HEK293 (cell line): ENCODE results near the gene ALOXE3.

Experiments
- CTCF ChIA-PET: fragments of 350-600 bp; formaldehyde crosslinking; extraction: SDS; loops from one replicate; lab custom pipeline; 2021; ENCODE audit warnings: antibody characterized with exemption; lab: Yijun Ruan, JAX
- POLR2A ChIA-PET: fragments of 300-600 bp; formaldehyde crosslinking; extraction: SDS; loops from one replicate; lab custom pipeline; 2020; ENCODE audit warnings: antibody characterized with exemption, inconsistent platforms; lab: Yijun Ruan, JAX
- H3K27ac ChIP-seq: fragments of 200-500 bp; sonication (Bioruptor generic); 2 replicates; pipeline ENCODE4 v1.5.1; 2014; ENCODE audit warnings: low read depth, low read length, control low read depth, inconsistent platforms; ENCODE audit errors: extremely low read depth
- H3K36me3 ChIP-seq, 2 experiments: fragments of 200-500 bp in 1 of 2; sonication (Bioruptor generic) in 1 of 2; 1 replicate in 1 of 2; 2 replicates in 1 of 2; pipeline ENCODE4 v1.5.1; 2014 to 2017; ENCODE audit warnings: inconsistent platforms in 2 of 2, low read length in 2 of 2; ENCODE audit not compliant: control insufficient read depth in 2 of 2, insufficient read depth in 1 of 2
- H3K4me1 ChIP-seq: fragments of 200-500 bp; sonication (Bioruptor generic); 2 replicates; pipeline ENCODE4 v1.5.1; 2014; ENCODE audit warnings: mild to moderate bottlenecking, low read length, inconsistent platforms; ENCODE audit not compliant: control insufficient read depth, insufficient read depth
- H3K4me3 ChIP-seq: 2 replicates; pipeline ENCODE4 v1.5.1; 2011; ENCODE audit warnings: low read depth, mild to moderate bottlenecking, control low read depth, low read length, moderate library complexity
- H3K9me3 ChIP-seq: fragments of 200-500 bp; sonication (Bioruptor generic); 2 replicates; pipeline ENCODE4 v1.5.1; 2014; ENCODE audit warnings: low read depth, low read length, inconsistent platforms; ENCODE audit not compliant: control insufficient read depth, insufficient read depth
- BCL11A ChIP-seq: fragments of 450-650 bp; formaldehyde crosslinking; IDR thresholded peaks from 2 replicates; pipeline ENCODE4 v1.5.1; 2016; ENCODE audit warnings: low read depth, missing biosample characterization, missing genetic modification characterization
- HOXD13 ChIP-seq: sonication (generic); formaldehyde crosslinking; IDR thresholded peaks from 2 replicates; pipeline ENCODE4 v1.8.0; 2022; ENCODE audit warnings: missing genetic modification reagents, borderline replicate concordance
- KLF1 ChIP-seq: fragments of 450-650 bp; formaldehyde crosslinking; IDR thresholded peaks from 2 replicates; pipeline ENCODE4 v1.5.1; 2016; ENCODE audit warnings: missing biosample characterization, missing genetic modification characterization
- KLF7 ChIP-seq: fragments of 450-650 bp; formaldehyde crosslinking; IDR thresholded peaks from 2 replicates; pipeline ENCODE4 v1.5.1; 2016; ENCODE audit warnings: missing biosample characterization, missing genetic modification characterization, borderline replicate concordance
- WT1 ChIP-seq: fragments of 450-650 bp; formaldehyde crosslinking; IDR thresholded peaks from 2 replicates; pipeline ENCODE4 v1.5.1; 2016; ENCODE audit warnings: missing biosample characterization, missing genetic modification characterization
- ZBTB21 ChIP-seq: fragments of 450-650 bp; formaldehyde crosslinking; IDR thresholded peaks from 2 replicates; pipeline ENCODE4 v1.5.1; 2017; ENCODE audit warnings: missing biosample characterization, missing genetic modification characterization
- ZEB2 ChIP-seq: fragments of 450-650 bp; formaldehyde crosslinking; IDR thresholded peaks from 2 replicates; pipeline ENCODE4 v1.5.1; 2016; ENCODE audit warnings: missing biosample characterization, missing genetic modification characterization
- ZFP41 ChIP-seq: fragments of 450-650 bp; formaldehyde crosslinking; IDR thresholded peaks from 2 replicates; pipeline ENCODE4 v1.5.1; 2016; ENCODE audit warnings: missing biosample characterization, missing genetic modification characterization, borderline replicate concordance
- ZNF140 ChIP-seq: fragments of 450-650 bp; formaldehyde crosslinking; IDR thresholded peaks from 2 replicates; pipeline ENCODE4 v1.5.1; 2016; ENCODE audit warnings: missing biosample characterization, missing genetic modification characterization
- ZNF202 ChIP-seq: fragments of 450-650 bp; formaldehyde crosslinking; IDR thresholded peaks from 2 replicates; pipeline ENCODE4 v1.5.1; 2016; ENCODE audit warnings: missing biosample characterization, missing genetic modification characterization, borderline replicate concordance
- ZNF221 ChIP-seq: fragments of 450-650 bp; formaldehyde crosslinking; IDR thresholded peaks from 2 replicates; pipeline ENCODE4 v1.5.1; 2017; ENCODE audit warnings: missing biosample characterization, missing genetic modification characterization, borderline replicate concordance
- ZNF626 ChIP-seq: fragments of 450-650 bp; sonication (Bioruptor Pico); formaldehyde crosslinking; IDR thresholded peaks from 2 replicates; pipeline ENCODE4 v1.5.1; 2018; ENCODE audit warnings: missing biosample characterization, missing genetic modification characterization, inconsistent platforms
- ZNF785 ChIP-seq: fragments of 450-650 bp; formaldehyde crosslinking; IDR thresholded peaks from 2 replicates; pipeline ENCODE4 v1.5.1; 2016; ENCODE audit warnings: missing biosample characterization, missing genetic modification characterization
- TF ChIP-seq, protein P1 (sequence below): fragments of 450-650 bp; formaldehyde crosslinking; IDR thresholded peaks from 2 replicates; pipeline ENCODE4 v1.5.1; 2017; ENCODE audit warnings: missing biosample characterization, missing genetic modification characterization
- TF ChIP-seq, protein P2 (sequence below): fragments of 450-650 bp; formaldehyde crosslinking; IDR thresholded peaks from 2 replicates; pipeline ENCODE4 v1.5.1; 2016; ENCODE audit warnings: missing biosample characterization, missing genetic modification characterization, low read depth
- TF ChIP-seq, protein P3 (sequence below): fragments of 450-650 bp; formaldehyde crosslinking; IDR thresholded peaks from 2 replicates; pipeline ENCODE4 v1.5.1; 2016; ENCODE audit warnings: missing biosample characterization, missing genetic modification characterization, borderline replicate concordance
- TF ChIP-seq, protein P4 (sequence below): fragments of 450-650 bp; formaldehyde crosslinking; IDR thresholded peaks from 2 replicates; pipeline ENCODE4 v1.5.1; 2016; ENCODE audit warnings: missing biosample characterization, missing genetic modification characterization

The ALOXE3 gene

DNA sequence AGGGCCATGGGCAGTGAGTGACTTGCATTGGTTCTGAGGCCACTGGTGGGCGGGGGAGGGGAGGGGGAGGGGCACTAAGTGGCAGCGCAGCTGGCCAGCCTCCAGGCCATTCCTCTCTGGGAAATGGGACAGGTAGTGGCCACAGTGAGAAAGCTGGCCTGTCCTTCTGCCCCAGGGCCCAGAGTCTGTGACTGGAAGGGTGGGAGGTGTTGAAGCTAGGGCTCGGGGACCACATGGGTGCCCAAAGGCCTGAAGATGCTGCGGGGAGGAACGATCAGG is 30.4 kb downstream of the ALOXE3 start:
- POLR2A ChIA-PET: interaction anchor here (0.6 to 0.8 kb wide), 3 partner anchors 14 to 201 kb away, joined by 3 to 4 read pairs (median 3); partner anchors contain the start of genes CTC1 and RANGRF
- no peaks in the 10 kb centered on the region for H3K9me3 ChIP-seq
- H3K4me3 ChIP-seq: no peak overlapping the region
- TF ChIP-seq, protein P1, sequence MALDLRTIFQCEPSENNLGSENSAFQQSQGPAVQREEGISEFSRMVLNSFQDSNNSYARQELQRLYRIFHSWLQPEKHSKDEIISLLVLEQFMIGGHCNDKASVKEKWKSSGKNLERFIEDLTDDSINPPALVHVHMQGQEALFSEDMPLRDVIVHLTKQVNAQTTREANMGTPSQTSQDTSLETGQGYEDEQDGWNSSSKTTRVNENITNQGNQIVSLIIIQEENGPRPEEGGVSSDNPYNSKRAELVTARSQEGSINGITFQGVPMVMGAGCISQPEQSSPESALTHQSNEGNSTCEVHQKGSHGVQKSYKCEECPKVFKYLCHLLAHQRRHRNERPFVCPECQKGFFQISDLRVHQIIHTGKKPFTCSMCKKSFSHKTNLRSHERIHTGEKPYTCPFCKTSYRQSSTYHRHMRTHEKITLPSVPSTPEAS: no peak
- TF ChIP-seq ZNF221 (no peak), ZEB2 (tag by site-specific recombination) (no peak), ZNF785 (tag by site-specific recombination) (no peak), BCL11A (tag by site-specific recombination) (no peak), KLF7 (tag by site-specific recombination) (no peak), HOXD13 (CRISPR knock-in tag) (no peak), ZNF626 (tag by site-specific recombination) (no peak), ZNF140 (no peak), KLF1 (no peak), ZBTB21 (tag by site-specific recombination) (no peak), WT1 (no peak), ZFP41 (tag by site-specific recombination) (no peak), ZNF202 (no peak)
- TF ChIP-seq, protein P2, sequence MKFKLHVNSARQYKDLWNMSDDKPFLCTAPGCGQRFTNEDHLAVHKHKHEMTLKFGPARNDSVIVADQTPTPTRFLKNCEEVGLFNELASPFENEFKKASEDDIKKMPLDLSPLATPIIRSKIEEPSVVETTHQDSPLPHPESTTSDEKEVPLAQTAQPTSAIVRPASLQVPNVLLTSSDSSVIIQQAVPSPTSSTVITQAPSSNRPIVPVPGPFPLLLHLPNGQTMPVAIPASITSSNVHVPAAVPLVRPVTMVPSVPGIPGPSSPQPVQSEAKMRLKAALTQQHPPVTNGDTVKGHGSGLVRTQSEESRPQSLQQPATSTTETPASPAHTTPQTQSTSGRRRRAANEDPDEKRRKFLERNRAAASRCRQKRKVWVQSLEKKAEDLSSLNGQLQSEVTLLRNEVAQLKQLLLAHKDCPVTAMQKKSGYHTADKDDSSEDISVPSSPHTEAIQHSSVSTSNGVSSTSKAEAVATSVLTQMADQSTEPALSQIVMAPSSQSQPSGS: no peak
- TF ChIP-seq, protein P3, sequence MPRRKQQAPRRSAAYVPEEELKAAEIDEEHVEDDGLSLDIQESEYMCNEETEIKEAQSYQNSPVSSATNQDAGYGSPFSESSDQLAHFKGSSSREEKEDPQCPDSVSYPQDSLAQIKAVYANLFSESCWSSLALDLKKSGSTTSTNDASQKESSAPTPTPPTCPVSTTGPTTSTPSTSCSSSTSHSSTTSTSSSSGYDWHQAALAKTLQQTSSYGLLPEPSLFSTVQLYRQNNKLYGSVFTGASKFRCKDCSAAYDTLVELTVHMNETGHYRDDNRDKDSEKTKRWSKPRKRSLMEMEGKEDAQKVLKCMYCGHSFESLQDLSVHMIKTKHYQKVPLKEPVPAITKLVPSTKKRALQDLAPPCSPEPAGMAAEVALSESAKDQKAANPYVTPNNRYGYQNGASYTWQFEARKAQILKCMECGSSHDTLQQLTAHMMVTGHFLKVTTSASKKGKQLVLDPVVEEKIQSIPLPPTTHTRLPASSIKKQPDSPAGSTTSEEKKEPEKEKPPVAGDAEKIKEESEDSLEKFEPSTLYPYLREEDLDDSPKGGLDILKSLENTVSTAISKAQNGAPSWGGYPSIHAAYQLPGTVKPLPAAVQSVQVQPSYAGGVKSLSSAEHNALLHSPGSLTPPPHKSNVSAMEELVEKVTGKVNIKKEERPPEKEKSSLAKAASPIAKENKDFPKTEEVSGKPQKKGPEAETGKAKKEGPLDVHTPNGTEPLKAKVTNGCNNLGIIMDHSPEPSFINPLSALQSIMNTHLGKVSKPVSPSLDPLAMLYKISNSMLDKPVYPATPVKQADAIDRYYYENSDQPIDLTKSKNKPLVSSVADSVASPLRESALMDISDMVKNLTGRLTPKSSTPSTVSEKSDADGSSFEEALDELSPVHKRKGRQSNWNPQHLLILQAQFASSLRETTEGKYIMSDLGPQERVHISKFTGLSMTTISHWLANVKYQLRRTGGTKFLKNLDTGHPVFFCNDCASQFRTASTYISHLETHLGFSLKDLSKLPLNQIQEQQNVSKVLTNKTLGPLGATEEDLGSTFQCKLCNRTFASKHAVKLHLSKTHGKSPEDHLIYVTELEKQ: no peak
- TF ChIP-seq, protein P4, sequence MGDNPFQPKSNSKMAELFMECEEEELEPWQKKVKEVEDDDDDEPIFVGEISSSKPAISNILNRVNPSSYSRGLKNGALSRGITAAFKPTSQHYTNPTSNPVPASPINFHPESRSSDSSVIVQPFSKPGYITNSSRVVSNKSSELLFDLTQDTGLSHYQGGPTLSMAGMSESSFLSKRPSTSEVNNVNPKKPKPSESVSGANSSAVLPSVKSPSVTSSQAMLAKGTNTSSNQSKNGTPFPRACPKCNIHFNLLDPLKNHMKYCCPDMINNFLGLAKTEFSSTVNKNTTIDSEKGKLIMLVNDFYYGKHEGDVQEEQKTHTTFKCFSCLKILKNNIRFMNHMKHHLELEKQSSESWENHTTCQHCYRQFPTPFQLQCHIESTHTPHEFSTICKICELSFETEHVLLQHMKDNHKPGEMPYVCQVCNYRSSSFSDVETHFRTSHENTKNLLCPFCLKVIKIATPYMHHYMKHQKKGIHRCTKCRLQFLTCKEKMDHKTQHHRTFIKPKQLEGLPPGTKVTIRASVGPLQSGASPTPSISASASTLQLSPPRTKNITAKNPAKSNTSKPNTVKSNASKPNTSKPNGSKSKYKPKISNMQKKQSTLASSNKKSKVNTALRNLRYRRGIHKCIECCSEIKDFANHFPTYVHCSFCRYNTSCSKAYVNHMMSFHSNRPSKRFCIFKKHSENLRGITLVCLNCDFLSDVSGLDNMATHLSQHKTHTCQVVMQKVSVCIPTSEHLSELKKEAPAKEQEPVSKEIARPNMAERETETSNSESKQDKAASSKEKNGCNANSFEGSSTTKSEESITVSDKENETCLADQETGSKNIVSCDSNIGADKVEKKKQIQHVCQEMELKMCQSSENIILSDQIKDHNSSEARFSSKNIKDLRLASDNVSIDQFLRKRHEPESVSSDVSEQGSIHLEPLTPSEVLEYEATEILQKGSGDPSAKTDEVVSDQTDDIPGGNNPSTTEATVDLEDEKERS: no peak
- TF ChIP-seq, all 188 proteins: peak for 0
- no peaks in the 10 kb centered on the region for H3K36me3 ChIP-seq
- CTCF ChIA-PET: interaction anchor here (0.7 to 27.3 kb wide), 8 partner anchors 11 to 93 kb away, joined by 3 to 561 read pairs (median 5); partner anchors contain the start of gene ALOXE3
- H3K27ac ChIP-seq: no peak overlapping the region
- H3K4me1 ChIP-seq: no peaks in the 10 kb centered on the region
